Bone marrow (tissue), 2 donors: ENCODE results near the gene C16orf92.
A peak's percentile ranks its signal among the peaks of the same experiment; 100 is the strongest.

Experiments
- DNase-seq, 2 donors: peaks; one replicate each; lab custom pipeline; 2025; lab: John Stamatoyannopoulos, UW

Gene C16orf92

DNA sequence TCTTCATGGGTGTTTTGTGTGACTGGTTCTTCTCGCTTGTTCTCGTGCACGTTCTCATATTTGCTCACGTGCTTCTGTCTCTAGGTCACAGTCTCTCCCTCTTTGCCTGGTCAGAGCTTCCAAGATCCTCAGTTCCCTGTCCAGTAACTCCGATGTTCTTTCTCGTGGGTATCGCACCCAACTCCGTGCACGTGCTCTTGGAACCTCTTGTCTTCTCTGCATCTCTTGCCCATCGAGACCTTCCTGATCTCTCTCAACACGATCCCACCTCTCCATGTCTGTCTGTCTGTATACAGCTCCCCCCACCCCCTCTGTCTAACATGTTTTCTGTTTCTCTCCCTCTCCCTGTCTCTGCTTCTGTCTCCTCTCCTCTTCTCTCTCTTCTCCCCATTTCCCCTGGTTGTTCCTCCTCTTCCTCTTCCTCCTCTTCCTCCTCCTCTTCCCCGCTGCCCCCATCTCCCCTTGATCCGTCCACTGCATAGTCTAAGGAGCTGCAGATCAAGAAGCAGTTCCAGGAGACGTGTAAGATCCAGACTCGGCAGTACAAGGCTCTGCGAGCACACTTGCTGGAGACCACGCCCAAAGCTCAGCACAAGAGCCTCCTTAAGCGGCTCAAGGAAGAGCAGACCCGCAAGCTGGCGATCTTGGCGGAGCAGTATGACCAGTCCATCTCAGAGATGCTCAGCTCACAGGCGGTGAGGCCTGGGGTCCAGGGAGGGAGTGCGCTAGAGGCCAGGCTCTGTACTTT, 33.7 kb upstream of the C16orf92 start:
- no peak for DNase-seq

DNA sequence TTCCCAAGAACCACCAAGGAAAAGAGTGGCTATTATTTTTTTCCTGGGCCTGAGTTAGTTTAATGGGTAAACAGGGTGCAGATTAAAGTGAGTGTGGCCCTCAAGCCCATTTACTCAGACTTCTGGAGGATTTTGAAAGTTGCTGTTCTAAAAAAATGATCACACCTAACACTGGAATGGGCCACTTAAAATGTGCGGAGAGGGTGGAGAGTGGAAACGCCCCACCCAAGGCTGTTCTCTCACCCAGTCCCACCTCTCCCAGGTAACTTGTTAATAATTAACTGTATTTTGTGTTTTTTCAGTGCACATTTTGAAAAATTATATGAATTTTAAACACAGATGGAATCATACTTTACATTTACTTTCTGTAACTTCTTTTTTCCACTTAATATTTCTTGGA, 33.0 kb upstream of the C16orf92 start:
- no peak for DNase-seq

DNA sequence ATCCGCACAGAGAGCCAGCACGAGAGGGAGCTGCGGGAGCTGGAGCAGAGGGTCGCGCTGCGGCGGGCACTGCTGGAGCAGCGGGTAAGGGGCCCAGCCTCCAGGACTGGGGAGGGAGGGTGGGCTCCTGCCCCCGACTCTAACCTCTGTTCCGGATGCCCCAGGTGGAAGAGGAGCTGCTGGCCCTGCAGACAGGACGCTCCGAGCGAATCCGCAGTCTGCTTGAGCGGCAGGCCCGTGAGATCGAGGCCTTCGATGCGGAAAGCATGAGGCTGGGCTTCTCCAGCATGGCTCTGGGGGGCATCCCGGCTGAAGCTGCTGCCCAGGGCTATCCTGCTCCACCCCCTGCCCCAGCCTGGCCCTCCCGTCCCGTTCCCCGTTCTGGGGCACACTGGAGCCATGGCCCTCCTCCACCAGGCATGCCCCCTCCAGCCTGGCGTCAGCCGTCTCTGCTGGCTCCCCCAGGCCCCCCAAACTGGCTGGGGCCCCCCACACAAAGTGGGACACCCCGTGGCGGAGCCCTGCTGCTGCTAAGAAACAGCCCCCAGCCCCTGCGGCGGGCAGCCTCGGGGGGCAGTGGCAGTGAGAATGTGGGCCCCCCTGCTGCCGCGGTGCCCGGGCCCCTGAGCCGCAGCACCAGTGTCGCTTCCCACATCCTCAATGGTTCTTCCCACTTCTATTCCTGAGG, 32.0 kb upstream of the C16orf92 start:
- DNase-seq = no peak

DNA sequence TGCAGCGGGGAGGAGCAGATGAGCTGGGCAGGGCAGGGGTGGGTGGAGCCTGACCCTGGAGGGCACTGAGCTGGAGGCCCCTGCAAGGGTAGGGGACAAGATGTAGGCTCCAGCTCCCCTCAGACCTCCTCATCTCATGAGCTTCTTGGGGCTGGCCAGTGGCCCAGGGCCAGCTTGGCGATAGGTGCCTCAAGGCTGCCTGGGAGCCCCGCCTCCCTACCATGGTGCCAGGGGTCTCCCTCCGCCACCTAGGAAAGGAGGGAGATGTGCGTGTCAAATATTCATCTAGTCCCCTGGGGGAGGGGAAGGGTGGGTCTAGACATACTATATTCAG, 31.5 kb upstream of the C16orf92 start:
- DNase-seq = no peak

DNA sequence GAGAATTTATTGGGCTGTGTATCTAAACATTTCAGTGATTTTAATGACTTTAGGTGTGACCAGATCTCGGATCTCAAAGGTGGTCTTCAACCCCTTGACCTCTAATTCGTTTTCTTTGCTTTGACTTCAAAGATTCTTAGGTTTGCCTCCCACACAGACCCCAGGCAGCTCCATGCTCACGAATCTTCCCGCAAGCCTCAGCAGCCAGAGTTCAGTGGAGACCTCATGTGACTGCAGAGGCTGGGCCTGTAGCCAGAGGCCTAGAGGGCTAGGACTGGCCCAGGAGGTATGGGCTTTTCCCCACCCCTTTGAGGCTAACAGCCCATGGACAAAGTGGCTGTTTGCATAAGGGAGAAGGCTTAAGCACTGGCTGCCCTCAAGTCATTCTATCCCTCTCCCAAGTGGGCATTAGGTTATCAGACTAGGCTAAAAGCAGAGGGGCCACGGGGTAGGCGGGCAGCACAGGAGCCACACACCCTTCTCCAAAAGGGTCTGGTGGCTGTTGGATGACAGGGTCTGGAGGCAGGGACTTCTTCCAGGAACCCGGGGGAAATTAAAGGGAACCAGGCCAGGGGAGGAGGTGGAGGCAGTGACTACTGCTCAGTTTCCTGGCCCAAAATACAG, 30.5 kb upstream of the C16orf92 start:
- no peak for DNase-seq

DNA sequence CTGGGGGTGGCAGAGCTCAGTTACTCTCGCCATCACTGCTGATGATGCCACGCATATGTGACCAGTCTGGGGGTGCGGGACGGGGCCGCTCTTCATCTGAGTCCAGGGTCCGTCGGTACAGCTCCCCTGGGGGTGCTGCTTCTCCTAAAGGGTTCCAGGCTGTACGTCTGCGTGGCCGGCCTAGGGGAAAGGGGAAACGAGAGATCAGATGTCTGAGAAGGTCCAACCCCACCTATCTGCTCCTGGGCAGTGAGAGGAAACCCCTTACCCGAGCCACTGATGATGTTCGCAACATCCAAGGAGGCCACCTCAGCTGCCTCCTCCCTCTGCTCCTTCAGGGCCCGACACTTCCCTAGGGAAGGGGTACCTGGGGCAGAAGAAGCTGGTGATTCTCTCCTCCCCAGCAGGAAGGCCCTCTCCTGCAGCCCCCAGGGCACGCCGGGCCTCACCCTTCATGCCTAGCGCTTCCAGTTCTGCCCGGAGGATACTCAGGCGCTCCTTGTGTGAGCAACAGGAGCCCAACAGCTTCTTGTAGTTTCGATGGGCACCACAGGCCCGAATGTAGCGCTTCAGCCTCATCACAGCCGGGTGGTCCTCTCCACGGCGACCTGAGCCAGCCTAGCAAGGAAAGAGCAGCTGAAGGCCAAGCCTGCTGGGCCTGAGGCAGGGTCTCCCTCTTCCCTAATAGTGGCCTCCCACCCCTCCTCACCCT, 29.7 kb upstream of the C16orf92 start:
- no peak for DNase-seq

DNA sequence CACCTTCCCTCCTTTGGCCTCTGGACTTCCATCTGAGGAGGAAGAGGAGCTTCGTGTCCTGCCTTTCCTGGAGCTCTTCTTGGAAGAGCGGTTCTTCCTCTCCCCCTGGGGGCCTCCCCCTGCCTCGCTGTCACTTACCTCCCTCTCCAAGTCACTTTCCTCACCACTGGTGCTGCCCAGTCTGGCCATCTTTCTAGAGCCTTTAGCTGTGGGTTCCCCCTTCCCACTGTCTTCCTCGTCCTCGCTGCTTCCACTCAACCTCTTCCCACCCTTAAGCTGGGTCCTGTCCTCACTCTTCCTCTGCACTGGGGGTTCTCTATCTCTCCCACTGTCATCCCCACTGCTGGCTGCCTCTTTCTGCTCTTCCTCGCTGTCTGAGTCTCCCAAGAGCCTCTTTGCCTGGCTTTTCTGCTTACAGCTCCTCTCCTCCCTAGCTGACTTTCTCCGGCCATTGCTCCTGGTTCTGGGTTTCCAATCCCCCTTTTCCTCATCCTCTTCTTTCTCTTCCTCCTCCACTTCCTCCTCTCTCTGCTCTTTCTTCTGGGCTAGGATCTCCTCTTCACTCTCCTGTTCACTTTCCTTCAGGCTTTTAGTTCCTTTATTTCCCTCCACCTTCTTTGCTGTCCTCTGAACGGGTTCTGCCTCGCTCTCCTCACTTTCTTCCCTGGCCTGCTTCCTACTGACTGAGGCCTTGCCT, 28.9 kb upstream of the C16orf92 start:
- DNase-seq = no peak

DNA sequence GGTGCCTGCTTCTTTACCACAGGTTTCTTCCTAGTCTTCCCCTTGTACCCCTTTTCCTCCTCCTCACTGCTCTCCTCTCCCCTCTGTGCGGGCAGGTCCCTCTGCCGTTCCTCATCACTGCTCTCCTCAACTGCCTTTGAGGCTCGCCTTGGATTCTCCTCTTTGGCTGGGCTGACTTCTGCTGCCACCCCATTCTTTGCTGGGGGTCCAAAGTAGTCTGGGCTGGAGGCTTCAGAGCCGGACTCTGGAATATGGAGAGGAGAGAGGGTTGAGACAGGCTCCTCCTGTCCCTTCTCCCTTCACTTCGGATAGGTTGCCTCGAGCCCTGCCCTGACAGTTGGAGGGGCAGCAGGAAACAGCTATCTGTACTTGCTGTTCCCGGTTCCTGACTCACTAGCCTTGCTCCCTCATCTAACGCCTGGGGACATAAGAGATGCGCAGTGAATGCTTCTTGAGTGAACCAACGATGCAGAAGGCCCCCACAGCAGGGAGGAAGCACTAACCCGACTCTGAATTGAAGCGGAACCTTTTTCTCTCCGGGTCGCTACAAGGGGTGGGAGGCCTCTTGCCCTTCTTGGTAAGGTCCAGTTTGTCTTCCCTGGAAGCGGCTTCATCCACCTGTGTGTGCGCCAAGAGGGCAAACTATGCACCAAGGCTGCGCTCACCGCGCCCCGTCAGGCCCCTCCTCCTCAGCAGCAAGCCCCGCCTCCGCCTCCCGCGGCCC, 28.2 kb upstream of the C16orf92 start:
- DNase-seq = no peak

DNA sequence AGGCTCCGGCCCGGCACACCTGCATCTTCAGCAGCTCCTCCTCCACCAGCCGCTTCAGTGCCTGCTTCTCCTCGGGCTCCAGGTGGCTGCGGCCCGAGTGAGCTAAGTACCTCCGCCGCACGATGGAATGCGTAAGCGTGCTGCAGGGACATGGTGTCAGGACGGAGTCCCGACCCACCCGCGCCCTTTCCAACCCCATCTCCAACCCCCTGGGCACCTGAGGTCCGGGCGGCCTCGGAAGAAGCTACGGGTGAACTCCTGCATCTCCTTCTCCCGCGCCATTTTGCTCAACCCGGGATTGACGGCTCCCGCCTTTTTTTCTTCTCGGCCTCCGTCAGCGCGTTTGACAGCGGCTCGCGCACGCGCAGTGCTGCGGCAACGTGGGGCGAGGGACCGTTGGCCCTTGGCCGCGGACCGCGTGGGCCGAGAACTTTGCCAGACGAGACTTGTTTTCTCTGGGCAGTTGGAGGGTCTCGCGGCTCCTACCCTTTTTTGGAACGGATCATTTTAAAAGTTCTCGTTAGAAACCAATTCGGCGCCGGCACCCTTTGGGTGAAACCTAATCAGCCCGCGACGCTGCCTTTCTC, 27.6 kb upstream of the C16orf92 start, which contains the start of gene HIRIP3:
Gene HIRIP3, minus strand, starts transcription at position 294 of the 587 bp plus-strand sequence. Its CDS starts 12 bp downstream, at position 282.
- peak; percentile 68 to 94 for DNase-seq

DNA sequence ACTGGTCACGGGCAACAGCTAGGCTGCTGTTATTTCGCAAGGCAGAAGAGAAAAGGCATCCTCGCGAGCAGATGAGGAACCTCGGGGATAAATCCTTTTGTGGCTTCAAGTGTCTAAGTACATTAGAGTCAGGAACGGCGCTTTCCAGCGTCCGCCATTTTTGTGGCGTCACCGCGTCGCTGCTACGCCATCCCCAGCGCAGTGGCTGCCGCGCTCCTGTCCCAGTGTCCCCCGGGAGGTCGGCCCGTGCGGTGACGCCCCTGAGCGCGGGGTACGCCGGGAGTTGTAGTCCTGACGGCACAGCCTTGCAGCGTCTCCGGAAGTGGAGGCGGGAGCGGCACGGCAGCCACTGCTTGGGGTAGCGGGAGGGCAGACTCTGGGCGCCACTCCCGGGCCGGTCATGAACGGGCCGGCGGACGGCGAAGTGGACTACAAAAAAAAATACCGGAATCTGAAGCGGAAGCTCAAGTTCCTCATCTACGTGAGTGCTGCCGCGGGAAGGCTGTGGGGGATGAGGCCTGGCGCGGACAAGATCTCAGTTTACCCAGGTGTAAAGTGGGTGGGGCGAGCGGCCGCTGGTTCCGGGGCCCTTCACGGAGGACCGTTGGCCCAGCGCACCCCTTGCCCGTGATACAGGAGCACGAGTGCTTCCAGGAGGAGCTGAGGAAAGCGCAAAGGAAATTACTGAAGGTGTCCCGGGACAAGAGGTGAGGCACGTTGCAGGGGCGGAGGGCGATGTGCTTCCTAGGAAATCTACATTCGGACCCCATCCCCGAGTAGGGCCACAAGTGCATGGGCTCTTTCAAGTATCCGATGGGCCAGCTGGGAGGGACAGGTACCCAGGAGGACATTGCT, 26.9 kb upstream of the C16orf92 start, which contains the start of gene INO80E:
Gene INO80E, plus strand, starts transcription at position 331 of the 855 bp plus-strand sequence. Its CDS starts 70 bp downstream, at position 401.
- DNase-seq = peak; percentile 89 to 94

DNA sequence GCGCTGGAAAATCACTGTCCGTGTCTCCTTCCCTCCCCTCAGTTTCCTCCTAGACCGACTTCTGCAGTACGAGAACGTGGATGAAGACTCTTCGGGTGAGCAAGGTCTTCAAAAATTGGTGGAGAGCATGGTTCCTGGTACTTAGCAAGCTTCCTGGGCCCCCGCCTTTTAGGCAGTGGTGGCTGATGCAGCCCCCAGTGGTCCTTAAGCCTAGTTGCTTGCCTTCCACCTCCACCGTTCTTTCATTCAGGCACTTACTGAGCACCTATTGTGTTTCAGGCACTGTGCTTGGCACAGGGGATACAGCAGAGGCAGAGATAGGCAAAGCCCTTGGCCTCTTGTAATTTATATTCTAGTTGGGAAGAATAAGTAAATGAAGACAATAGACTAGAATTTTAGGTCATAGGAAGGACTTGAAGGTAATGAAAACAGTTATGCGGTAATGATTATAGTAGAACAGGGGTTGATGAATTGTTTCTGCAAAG, 26.2 kb upstream of the C16orf92 start:
- no peak for DNase-seq

DNA sequence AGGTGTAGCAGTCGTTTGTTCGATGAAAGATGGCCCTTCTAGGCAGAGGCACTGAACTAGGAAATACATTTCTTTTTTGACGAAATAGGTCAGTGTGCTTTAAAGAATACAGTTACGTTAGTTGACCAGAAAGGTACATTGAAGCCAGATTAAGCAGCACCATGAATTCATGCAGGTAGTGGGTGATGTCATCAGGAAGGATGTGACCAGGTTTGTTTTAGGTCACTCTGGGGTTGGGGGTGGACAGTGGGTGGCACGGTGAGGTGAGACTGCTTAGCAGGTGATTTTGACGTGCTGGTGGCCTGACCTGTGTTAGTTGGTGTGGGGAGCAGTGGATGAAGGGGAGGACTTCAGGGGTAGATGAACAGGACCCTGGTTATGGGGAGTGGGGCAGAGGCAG, 23.4 kb upstream of the C16orf92 start:
- DNase-seq = no peak

DNA sequence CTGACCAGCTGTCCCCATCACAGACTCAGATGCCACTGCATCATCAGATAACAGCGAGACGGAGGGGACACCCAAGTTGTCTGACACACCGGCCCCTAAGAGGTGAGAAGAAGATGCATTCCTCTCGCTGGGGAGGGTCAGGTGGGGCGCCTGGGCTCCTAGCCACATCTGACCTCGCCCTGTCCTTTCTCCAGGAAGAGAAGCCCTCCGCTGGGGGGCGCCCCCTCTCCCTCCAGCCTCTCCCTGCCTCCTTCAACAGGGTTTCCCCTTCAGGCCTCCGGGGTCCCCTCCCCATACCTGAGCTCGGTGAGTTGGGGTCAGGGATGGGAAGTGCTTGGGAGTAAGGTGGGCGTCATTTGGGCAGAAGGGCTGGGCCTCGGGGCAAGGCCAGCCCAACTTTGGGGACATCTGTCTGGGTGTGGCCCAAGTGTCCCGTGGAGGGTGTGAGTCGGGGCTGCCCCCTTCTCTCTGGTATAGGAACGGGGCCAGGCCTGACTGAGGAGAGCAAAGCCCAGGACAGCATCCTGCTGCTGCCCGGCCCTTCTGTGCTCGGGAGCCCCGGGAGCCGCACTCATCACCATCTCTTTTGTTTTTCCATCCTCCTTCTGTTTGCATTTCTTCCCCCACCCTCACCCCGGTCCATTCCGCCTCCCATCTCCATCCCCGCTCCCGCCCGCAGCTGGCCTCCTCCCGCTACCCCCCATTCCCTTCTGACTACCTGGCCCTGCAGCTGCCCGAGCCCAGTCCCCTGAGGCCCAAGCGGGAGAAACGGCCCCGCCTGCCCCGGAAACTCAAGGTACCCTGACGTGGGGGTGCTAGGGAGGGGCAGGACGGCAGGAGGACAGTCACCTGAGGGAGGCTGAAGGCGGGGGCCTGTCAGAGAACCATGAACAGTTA, 22.0 kb upstream of the C16orf92 start:
- DNase-seq = no peak

DNA sequence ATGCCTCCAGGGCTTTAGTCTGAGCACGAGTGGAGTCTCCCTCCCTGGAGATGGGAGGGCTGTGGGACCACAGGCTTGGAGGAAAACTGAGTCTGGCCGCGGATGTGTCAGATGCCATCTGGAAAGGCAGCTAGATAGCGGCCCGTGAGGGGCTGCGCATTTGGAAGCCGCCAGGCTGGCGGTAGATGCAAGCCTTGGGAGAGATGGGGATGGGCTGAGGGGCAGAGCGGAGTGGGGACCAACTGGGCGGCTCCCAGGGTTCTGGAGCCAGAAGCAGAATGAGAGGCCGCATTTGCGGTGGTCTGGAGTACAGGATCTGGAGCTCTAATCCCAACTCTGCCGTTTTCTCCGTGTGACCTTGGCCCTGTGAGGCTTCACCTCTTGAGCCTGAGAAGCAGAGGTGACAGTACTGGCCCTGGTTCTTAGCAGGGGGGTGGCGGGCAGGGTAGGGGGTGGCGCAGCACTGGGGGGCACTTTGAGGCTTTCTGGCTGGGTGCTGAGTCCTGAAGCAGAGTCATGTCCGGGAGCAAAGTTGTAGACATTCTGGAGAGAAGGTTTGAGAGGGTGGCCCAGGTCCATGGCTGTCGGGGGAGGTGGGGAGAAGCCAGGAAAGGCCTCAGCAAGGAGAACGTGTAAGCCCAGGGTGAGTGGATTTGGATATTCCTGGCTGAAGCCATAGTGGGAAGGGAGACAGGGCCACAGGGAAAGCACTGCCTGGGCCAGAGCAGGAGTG, 20.2 kb upstream of the C16orf92 start:
- DNase-seq = no peak

DNA sequence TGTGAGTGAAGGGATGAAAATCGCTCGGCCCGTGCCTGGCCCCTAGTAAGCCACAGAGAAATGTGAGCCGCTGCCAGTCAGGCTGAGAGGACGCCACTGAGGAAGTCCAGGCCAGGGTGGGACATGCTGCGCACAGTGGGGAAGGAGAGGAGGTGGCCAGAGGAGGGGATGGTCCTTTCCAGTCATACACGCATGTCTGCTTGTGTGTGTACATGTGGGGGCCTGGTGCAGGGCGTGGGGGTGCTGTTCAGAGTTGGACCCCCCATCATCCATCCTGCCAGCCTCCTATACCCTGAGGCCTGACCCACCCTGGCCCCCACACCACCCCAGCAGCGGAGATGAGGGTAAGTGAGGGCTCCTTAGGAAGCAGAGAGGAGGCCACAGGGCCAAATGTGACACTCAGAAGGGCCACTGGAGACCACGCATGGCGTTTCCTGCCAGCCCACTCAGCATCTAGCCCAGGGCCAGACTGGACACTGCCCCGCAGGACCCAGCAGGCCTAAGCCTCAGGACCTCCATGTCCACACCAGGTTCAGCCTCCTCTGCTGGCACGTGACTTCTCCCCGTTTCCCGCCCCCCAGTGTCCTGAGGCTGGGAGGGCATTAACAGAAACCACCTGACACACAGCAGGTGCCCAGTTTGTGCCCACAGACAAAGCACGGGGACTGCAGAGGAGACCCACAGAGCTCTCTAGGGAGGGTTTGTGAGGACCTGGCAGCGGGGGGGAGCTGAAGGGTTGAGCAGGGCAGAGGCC, 19.2 kb upstream of the C16orf92 start:
- DNase-seq = no peak

DNA sequence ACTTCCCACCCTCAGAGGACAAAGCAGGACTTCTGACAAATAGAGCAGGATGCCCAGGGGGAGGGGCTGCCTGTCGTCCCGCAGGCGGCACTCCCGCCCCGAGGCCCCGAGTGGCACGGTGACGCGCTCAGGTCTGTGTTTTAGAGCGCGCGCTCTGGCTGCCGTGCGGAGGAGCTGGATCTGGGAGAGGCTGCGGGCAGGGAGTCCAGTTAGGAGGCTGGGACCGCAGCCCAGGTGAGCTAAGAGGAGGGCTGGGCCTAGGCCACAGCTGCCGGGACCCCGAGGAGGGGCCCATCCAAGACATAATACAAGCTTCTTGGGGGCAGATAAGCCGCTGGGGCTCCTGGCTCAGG, 18.6 kb upstream of the C16orf92 start:
- no peak for DNase-seq

DNA sequence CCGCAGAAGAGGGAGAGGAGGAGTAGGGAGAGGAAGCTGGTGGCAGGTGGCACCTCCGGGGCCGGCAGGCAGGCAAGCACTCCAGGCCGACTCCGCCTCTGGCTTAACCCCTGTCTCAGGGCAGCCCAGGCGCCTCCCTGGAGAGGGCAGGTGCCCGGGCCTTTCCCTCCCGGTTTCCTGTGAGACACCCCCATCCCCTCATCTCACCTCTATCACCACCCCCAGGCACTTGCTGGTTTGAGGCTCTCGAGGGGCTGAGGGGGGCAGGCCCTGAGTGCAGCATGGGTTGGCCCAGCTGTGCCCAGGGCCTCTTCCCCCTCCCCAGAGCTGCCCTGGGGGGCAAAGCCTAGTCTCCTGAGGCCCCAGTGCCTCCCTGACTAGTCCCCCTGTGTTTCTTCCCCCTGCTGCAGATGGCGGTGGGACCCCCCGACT, 18.2 kb upstream of the C16orf92 start:
- no peak for DNase-seq
